Measurements from ENCODE around the gene FANCF.

DNA sequence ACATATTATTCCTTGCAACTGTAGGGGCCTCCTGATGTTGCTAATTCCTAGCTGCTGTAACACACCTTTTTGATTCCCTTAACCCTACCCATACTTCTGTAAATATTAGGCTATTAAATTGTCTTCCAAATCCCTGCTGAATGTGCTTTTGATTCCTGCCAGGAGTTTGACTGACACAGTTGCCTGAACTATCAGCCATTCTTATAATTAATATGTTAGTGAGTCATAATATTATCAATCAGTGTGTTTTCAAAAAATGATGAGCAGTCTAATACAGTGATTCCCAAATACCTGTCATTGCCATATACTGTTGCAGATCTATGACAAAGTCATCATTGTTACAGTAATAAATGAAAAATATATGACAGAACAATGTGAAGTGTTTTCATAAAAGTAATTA lies 15.9 kb upstream of the FANCF start:
- TF ChIP-seq, protein P1, sequence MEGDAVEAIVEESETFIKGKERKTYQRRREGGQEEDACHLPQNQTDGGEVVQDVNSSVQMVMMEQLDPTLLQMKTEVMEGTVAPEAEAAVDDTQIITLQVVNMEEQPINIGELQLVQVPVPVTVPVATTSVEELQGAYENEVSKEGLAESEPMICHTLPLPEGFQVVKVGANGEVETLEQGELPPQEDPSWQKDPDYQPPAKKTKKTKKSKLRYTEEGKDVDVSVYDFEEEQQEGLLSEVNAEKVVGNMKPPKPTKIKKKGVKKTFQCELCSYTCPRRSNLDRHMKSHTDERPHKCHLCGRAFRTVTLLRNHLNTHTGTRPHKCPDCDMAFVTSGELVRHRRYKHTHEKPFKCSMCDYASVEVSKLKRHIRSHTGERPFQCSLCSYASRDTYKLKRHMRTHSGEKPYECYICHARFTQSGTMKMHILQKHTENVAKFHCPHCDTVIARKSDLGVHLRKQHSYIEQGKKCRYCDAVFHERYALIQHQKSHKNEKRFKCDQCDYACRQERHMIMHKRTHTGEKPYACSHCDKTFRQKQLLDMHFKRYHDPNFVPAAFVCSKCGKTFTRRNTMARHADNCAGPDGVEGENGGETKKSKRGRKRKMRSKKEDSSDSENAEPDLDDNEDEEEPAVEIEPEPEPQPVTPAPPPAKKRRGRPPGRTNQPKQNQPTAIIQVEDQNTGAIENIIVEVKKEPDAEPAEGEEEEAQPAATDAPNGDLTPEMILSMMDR (IDR thresholded peaks at IDR 0.05) = no peak
- no peak for TF ChIP-seq EZH2 (IDR thresholded peaks at IDR 0.05)

Measured in neural progenitor cell (in vitro differentiated cells).